Epithelial cell of proximal tubule (primary cell): ENCODE data around the gene HGS. TPM values are rescaled to one million over a fixed set of nuclear protein-coding genes. Genes with fewer than 3 reads are reported as not detected.
"Not testable (repeated sequence)": the region's sequence is repeated elsewhere in the genome, so short reads cannot be mapped to it uniquely, and the experiment has no call there.

ENCODE experiments used
- DNase-seq: peaks from one replicate; pipeline ENCODE4 v3.0.0-alpha.2; 2011; ENCODE audit warnings: low read depth
- H3K4me3 ChIP-seq: 2 replicates; pipeline ENCODE4 v1.5.1; 2011; ENCODE audit warnings: low read depth, mild to moderate bottlenecking, low read length
- total RNA-seq: library from RNA; depleted of rRNA; stranded (reverse); fragments of >200 nt; gene quantifications from 2 replicates; pipeline ENCODE4 v1.2.3, GENCODE V29; 2015
- TF ChIP-seq, protein P1 (sequence below): conservative IDR thresholded peaks from 2 replicates; pipeline ENCODE4 v1.5.1; 2012; ENCODE audit warnings: low read depth, mild to moderate bottlenecking, low read length

The HGS gene
- total RNA-seq, 1 donor from 2014 or later = 122 TPM

DNA sequence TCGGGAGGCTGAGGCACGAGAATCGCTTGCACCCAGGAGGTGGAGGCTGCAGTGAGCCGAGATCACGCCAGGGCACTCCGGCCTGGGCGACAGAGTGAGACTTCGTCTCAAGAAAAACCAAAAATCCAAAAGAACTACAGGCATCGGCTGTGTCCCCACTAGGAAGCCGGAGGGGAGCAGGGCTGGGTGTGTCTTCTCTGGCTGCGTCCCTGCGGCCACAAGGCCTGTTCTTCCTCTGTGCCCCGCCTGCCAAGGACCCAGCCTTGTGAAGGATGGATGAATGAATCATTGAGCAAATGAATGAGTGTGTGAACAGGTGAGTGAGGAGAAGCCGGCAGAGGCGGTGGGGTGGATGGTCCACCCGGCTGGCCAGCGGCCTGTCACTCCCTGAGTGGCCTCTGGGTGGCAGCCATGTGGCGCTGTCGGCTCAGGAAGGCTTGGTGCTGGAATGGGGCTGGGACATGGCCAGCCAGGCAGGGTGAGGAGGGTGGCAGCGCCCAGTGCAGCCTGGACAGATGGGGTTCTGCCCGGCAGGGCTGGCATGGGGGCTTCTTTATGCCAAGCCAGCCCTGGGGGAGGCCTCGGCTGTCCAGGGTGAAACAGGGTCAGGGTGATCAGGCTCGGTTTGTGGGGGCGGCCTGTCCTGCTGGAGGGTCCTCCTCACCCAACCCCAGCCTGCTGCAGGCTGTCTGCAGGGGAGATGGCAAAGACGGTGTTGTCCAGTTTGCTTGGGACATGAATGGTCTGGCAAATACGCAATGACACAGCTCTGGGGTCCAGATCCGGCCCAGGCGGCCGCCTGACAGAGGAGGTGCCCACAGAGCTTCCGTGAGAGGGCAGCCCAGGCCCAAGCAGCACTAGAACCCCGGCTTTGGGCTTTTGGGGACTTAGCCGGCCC lies 49.9 kb downstream of the HGS start:
- DNase-seq = no peak
- TF ChIP-seq, protein P1, sequence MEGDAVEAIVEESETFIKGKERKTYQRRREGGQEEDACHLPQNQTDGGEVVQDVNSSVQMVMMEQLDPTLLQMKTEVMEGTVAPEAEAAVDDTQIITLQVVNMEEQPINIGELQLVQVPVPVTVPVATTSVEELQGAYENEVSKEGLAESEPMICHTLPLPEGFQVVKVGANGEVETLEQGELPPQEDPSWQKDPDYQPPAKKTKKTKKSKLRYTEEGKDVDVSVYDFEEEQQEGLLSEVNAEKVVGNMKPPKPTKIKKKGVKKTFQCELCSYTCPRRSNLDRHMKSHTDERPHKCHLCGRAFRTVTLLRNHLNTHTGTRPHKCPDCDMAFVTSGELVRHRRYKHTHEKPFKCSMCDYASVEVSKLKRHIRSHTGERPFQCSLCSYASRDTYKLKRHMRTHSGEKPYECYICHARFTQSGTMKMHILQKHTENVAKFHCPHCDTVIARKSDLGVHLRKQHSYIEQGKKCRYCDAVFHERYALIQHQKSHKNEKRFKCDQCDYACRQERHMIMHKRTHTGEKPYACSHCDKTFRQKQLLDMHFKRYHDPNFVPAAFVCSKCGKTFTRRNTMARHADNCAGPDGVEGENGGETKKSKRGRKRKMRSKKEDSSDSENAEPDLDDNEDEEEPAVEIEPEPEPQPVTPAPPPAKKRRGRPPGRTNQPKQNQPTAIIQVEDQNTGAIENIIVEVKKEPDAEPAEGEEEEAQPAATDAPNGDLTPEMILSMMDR = peak; percentile 82
- H3K4me3 ChIP-seq = no peak overlapping the region

DNA sequence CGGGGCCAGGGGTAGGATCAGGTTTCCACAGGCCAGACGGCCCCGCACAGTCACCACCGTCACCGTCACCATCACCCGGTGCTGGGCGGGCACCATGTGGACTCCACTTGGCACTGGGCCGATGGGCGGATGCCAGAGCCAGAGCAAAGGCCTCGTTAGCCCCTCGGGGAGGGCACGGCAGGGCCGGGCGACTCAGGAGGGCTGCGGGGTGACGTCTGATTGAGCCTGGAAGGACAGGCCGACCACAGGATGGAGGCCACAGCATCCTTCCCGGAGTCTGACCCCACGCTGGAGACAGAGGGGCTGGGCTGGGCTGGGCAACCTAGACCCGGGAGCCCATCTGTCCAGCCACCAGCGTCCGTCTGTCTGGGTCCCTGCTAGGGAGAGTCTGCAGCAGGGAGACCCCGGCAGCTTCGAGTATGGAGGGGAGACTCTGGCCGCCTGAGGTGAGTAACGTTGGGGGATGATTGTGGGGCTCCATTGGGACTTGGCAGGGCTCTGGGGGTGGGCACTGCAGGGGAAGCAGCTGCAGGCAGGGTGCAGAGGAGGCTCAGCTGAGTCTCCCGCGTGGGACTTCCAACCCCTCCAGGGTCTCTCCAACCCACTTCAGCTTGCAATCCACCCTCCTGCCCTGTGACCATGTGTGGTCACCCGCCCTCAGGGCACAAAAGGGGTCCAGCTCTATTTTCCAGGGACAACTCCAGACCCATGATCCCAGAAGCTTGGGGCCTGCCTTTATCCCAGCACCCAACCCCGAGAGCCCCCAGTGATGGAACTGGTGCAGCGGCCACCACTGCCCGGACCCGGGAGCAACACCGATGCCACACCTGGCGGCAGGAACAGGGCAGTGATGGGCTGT lies 50.8 kb downstream of the HGS start:
- TF ChIP-seq, protein P1 = no peak
- H3K4me3 ChIP-seq = no peak overlapping the region
- no peak for DNase-seq

DNA sequence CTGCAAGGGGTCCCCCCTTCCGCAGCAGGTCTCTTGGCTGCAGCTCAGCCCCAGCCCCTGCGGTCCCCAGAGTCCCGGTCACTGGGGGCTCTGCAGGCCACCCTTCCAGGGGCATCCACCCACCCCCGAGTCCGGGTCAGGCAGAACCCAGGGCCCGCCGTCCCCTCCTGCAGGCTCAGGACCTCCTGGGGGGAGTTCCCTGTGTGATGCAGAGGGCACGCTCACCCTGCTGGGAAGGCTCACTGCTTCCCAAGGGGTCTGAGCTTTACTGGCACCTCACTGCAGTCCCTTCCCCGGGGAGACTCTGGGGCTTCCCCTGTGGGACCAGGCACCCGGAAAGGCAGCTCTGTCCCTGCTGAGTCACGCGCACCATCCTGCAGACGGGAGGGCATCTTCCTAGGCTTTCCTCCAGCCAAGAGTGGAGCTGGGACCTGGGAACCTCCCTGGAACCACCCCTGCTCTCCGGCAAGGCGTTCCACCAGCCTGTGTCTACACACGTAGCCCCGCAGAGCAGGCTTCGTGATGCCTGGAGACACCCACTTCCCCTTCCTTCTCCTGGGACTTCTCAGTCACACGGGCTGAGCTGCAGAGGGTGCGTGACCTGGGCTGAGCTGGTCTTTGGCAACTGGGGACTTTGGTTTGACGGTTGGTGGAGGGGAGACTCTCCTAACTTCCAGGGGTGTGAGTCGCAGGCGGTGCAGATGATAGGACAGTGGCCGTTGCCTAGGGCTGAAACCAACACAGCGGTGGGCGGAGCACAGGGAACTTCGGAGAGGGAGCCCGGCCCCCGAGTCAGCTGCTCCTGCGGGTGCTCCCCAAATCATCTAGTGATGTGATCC lies 51.7 kb downstream of the HGS start:
- DNase-seq = no peak
- TF ChIP-seq, protein P1 = no peak
- H3K4me3 ChIP-seq = peak overlapping the region; percentile 15

DNA sequence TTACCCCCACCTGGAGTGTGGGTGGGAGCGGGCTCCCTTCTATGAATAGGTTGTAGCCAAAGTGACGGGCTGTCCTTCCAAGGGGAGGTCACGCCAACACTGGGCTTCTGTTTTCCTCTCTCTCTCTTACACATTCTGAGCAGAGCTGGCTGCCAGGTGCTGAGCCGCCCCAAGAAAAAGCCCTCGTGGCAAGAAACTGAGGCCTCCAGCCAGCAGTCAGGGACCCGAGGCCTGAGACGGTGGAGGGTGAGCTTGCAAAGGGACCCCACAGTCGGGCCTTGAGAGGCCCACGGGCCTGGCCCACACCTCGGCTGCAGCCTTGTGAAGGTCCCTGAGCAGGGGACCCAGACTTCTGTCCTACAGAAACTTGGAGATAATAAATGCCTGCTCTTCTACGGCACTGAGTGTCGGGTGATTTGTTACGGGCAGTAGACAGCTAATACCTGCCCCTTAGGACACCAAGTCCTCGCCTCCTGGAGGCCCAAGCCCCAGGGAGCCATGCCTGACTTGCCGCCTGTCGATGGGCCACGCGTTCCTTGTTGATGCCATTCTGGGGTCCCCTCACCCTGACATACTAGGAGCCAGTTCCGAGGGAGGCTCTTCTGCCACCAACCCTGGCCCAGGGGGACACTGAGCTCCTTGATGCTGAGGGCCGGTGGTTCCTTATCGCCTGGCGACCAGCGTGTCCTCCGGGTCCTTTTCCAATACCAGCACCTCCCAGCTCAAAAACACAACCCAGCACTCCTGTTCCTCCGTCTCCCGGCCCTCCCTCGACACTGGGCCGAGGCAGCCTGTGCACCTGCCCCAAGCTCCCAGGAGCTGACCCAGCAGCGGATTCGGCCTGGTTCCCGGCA lies 54.4 kb downstream of the HGS start:
- H3K4me3 ChIP-seq = no peak overlapping the region
- TF ChIP-seq, protein P1 = no peak
- DNase-seq = no peak

DNA sequence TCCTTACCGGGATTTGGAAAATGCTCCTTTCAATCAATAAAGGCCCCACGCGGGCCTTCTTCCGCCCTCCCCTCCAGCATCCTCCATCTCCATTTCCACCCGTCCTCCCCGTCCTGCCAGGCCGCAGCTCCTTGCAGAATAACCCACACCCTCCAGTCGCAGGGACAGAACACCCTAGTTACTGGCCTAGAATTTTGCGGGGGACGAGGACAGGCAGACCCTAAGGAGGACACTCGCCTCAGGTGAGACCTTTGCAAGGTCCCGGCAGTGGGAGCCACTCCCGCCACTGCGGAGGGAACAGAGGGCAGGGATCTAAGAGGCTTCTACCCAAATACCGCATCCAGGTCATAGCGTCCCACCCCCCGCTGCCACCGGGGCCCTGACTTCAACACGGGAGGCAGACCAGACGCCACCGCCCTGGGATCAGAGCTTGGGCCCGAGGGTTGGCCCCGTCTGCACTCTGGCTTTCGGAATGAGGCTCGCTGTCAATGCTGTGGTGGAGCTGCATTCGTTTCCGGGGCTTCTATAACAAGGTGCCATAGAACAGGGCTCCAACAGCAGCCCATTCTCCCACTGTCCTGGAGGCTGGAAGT lies 55.1 kb downstream of the HGS start:
- TF ChIP-seq, protein P1 = no peak
- no peak for DNase-seq
- no peak overlapping the region for H3K4me3 ChIP-seq

DNA sequence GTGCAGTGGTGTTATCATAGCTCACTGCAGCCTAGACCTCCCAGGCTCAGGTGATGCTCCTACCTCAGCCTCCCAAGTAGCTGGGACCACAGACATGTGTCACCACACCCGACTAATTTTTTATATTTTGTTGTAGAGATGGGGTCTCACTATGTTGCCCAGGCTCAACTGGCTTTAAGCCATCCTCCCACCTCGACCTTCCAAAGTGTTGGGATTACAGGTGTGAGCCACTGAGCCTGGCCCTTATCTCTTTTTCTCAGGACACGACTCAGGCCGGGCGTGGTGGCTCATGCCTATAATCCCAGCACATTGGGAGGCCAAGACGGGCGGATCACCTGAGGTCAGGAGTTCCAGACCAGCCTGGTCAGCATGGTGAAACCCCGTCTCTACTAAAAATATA lies 55.8 kb downstream of the HGS start:
- DNase-seq, H3K4me3 ChIP-seq: not testable (repeated sequence)
